Heart right ventricle (tissue), 16 donors: Measurements from ENCODE around the gene ASAP2. TPM values are rescaled to one million over a fixed set of nuclear protein-coding genes. Genes with fewer than 3 reads are reported as not detected.

Experiments used
- ATAC-seq, 8 donors: fragments of 200-7000 bp; cut with Tn5 transposase; one replicate each; pipeline ENCODE4 v1.9.1; 2020; ENCODE audit warnings: mild to moderate bottlenecking in 8 of 8, moderate library complexity in 8 of 8, moderate number of reproducible peaks in 1 of 8
- DNase-seq, 2 donors: peaks; one replicate each; pipeline ENCODE4 v3.0.0-alpha.2; 2020
- H3K27ac ChIP-seq, 10 donors: fragments of 200-600 bp; sonication (generic) in 2 of 10; one replicate each; pipeline versions ENCODE4 v1.5.0 to v1.8.0; 2020 to 2022; ENCODE audit warnings: mild to moderate bottlenecking in 3 of 10
- H3K27me3 ChIP-seq, 7 donors: fragments of 200-600 bp; one replicate each; pipeline ENCODE4 v1.8.0; 2021 to 2022; ENCODE audit warnings: mild to moderate bottlenecking in 2 of 7
- H3K36me3 ChIP-seq, 9 donors: fragments of 200-600 bp; sonication (generic) in 1 of 9; one replicate each; pipeline versions ENCODE4 v1.5.0 to v1.8.0; 2020 to 2022; ENCODE audit warnings: mild to moderate bottlenecking in 2 of 9
- H3K4me1 ChIP-seq, 9 donors: fragments of 200-600 bp; sonication (generic) in 1 of 9; one replicate each; pipeline versions ENCODE4 v1.5.0 to v1.8.0; 2020 to 2022; ENCODE audit warnings: mild to moderate bottlenecking in 4 of 9
- H3K4me3 ChIP-seq, 10 donors: fragments of 200-600 bp; sonication (generic) in 2 of 10; one replicate each; pipeline versions ENCODE4 v1.5.0 to v1.8.0; 2020 to 2022; ENCODE audit warnings: mild to moderate bottlenecking in 7 of 10, moderate library complexity in 2 of 10
- H3K9me3 ChIP-seq, 11 donors: fragments of 200-600 bp in 10 of 11; sonication (generic) in 2 of 11; one replicate each; pipeline versions ENCODE4 v1.5.0 to v1.8.0; 2013 to 2022; ENCODE audit warnings: mild to moderate bottlenecking in 2 of 11, control low read depth in 1 of 11, moderate library complexity in 1 of 11
- WGBS, 2 donors: extraction: QIAGEN DNeasy Blood & Tissue Kit; methylation state at CpG; one replicate each; pipeline ENCODE4 v1.1.7; 2013; ENCODE audit warnings: inconsistent platforms in 1 of 2; 5-methylcytosine and 5-hydroxymethylcytosine counted together
- intact Hi-C, 10 donors: fragments of 100-400 bp; cut with DNase I; formaldehyde crosslinking; loops; one replicate each; pipeline versions ENCODE4 v1.11.1 to v1.14.2; 2022
- polyA plus RNA-seq, 2 donors: library from polyadenylated mRNA; stranded (reverse); fragments of 200-250 nt; gene quantifications; one replicate each; pipeline ENCODE4 v1.2.3, GENCODE V29; 2013
- total RNA-seq, 10 donors: library from RNA; stranded (reverse); fragmentation: NEBNext Ultra II Directional in 3 of 10; extraction: Animal tissue kit (Norgen Biotek cat#: 25700) in 3 of 10; gene quantifications; one replicate each; pipeline versions ENCODE4 v1.2.1 to v1.2.4, GENCODE V29; 2021 to 2023
- TF ChIP-seq, protein P1 (sequence below), 9 donors: fragments of 200-600 bp; sonication (generic) in 2 of 9; IDR thresholded peaks; one replicate each; pipeline versions ENCODE4 v1.5.0 to v1.8.0; 2021 to 2022; ENCODE audit warnings: antibody characterized with exemption in 9 of 9, mild to moderate bottlenecking in 5 of 9, moderate library complexity in 1 of 9
- donor health status: Arrhythmogenic right ventricular cardiomyopathy.
- donor health status: ischemic (EF 13 %, LVEDD 7.1; RV severe dilation, severe dysfunction).
- donor health status: healthy with polysubstance abuse.
- donor health status: DM: no; HTN: yes; CAD: no.
- donor health status: DM: no; HTN: no; CAD: no.
- donor health status: ischemic (EF 25% LVEDD 6.9; RV normal size, moderate dysfunction).
- donor health status: ischemic (EF 25% LVEDD 5.7; RV mildly dilated, moderate dysfunction).
- donor health status: healthy.
- donor health status: DM: yes; HTN: yes; CAD: no.
- donor health status: Ischemic cardiomyopathy.
- donor health status: ischemic (EF 35%, LVEDD 5.7; RV mildly dilated, moderate dysfunction).
- donor health status: nonischemic (EF 11% LVEDD 7.7; RV severe dilation, severe dysfunction).
- donor health status: DM: yes; HTN: yes; CAD: no.
- donor health status: PGD.
- donor health status: ischemic (EF 29% LVEDD 5.4; RV normal size, mild dysfunction).
- donor health status: nonischemic (EF 23%, LVEDD 6.1; RV moderate dilation, normal function).

Gene ASAP2
- total and polyA plus RNA-seq, 12 donors: 5.4 to 17.3 (median 11.8) TPM

DNA sequence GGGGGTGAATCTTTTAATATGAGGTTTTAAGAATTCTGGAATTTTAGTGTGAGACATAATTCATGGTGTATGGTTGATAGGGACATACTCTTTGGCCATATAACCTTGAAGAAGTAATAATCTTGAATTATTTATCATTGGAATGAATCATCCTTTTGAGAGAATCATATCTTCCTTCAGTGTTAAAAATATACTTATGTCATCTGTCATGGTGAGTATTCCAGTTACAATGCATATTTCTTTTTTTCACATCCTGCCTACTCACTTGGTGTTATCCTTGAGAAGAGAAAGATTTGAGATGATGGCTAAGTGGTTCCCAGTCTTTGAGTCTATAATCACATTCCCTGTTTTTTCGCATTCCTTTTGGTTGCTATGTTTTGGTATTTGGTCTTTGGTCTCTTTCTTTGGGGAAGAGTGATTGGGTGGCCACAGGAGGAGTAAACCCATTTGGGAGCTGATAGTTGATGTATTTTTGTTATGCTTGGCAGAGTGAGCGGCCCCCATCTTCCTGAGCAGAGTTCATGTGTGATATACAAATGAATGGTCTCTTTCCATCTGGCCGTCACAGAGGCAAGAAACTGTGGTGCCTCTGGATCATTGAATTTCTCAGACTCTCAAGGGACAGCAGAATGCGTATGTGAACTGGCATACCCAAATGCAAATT is 21.6 kb downstream of the ASAP2 start:
- intact Hi-C loops: no loop called here
- 56 to 57% methylated on average over 4 of the region's 4 CpGs for WGBS, 2 donors
- peaks cover 0 to 13% (median 0%) of the 10 kb centered on the region in 7 donors for H3K27me3 ChIP-seq
- no peaks in the 10 kb centered on the region for H3K36me3 ChIP-seq
- peak overlapping the region in 8 of 10 donors; percentile 43 to 93 (median 64) for H3K27ac ChIP-seq
- DNase-seq (no peak), ATAC-seq (peak in 1 of 8 donors; percentile 11)
- TF ChIP-seq, protein P1, sequence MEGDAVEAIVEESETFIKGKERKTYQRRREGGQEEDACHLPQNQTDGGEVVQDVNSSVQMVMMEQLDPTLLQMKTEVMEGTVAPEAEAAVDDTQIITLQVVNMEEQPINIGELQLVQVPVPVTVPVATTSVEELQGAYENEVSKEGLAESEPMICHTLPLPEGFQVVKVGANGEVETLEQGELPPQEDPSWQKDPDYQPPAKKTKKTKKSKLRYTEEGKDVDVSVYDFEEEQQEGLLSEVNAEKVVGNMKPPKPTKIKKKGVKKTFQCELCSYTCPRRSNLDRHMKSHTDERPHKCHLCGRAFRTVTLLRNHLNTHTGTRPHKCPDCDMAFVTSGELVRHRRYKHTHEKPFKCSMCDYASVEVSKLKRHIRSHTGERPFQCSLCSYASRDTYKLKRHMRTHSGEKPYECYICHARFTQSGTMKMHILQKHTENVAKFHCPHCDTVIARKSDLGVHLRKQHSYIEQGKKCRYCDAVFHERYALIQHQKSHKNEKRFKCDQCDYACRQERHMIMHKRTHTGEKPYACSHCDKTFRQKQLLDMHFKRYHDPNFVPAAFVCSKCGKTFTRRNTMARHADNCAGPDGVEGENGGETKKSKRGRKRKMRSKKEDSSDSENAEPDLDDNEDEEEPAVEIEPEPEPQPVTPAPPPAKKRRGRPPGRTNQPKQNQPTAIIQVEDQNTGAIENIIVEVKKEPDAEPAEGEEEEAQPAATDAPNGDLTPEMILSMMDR (IDR thresholded peaks at IDR 0.05): no peak
- H3K4me1 ChIP-seq: peaks cover 38 to 100% (median 94%) of the 10 kb centered on the region in 9 donors
- H3K9me3 ChIP-seq: no peaks in the 10 kb centered on the region
- no peak overlapping the region for H3K4me3 ChIP-seq

DNA sequence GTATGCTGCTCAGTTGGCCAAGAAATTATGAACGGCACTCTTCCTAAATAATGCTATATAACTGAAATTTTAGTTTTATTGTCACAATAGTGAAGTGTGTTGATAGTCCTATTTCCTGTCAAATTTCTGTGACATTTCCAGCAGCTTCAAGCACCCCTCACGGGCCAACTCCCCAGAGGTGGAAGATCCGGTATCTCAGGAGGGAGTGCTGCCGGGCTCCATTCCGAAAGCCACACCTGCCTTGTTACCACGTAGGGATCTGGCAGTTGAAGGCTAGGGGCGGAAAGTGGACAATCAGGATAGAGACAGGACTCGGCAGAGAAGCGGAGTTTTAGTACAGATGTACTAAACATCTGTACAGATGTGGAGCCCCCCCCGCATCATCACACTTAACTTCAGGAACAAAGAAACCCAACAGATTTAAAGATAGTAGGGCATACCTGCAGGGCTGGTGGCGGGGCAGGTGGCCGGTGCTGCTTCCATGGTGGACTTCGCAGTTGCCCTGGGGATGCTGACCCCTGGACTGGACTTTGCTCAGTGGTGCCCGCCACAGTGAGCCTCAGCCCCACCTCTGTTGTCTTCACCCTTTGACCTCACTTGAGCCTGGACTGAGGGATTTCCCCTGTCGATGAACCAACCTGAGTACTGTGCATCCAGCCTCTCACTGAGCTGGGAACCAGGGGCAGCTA is 22.3 kb downstream of the ASAP2 start:
- DNase-seq (no peak), ATAC-seq (no peak)
- intact Hi-C loops: no loop called here
- 68 to 76% methylated on average over 15 of the region's 15 CpGs for WGBS, 2 donors
- TF ChIP-seq, protein P1 (IDR thresholded peaks at IDR 0.05): no peak
- Histone ChIP-seq H3K4me3 (no peak overlapping the region), H3K9me3 (no peaks in the 10 kb centered on the region), H3K27ac (peak overlapping the region in 9 of 10 donors; percentile 16 to 93 (median 61)), H3K4me1 (peaks cover 41 to 100% (median 96%) of the 10 kb centered on the region in 9 donors), H3K27me3 (peaks cover 0 to 13% (median 0%) of the 10 kb centered on the region in 7 donors), H3K36me3 (no peaks in the 10 kb centered on the region)

DNA sequence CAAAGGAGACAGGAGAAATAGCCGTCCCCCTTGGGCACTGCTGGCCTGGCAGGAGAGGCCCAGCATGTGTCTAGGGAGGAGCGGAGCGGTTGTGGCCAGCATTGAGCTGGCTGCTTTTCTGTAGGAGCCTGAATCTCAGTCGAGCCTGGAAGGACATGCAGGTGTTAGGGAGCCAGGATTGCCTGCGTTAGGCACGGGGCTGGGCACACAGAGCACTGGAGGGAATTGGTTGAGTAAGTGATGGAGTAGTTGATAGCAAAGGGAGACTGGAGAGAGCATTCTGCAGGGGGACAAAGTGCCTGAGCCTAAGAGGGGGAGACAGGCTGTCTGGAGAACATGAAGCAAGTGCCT is 22.8 kb downstream of the ASAP2 start:
- no peak for ATAC-seq
- Histone ChIP-seq H3K27me3 (peaks cover 0 to 13% (median 0%) of the 10 kb centered on the region in 7 donors), H3K4me3 (no peak overlapping the region), H3K9me3 (no peaks in the 10 kb centered on the region), H3K27ac (peak overlapping the region; percentile 5 to 93 (median 59)), H3K36me3 (no peaks in the 10 kb centered on the region), H3K4me1 (peaks cover 41 to 100% (median 96%) of the 10 kb centered on the region in 9 donors)
- TF ChIP-seq, protein P1 (IDR thresholded peaks at IDR 0.05): no peak
- 77 to 80% methylated on average over 6 of the region's 6 CpGs for WGBS, 2 donors
- DNase-seq: no peak
- intact Hi-C loops: no loop called here

DNA sequence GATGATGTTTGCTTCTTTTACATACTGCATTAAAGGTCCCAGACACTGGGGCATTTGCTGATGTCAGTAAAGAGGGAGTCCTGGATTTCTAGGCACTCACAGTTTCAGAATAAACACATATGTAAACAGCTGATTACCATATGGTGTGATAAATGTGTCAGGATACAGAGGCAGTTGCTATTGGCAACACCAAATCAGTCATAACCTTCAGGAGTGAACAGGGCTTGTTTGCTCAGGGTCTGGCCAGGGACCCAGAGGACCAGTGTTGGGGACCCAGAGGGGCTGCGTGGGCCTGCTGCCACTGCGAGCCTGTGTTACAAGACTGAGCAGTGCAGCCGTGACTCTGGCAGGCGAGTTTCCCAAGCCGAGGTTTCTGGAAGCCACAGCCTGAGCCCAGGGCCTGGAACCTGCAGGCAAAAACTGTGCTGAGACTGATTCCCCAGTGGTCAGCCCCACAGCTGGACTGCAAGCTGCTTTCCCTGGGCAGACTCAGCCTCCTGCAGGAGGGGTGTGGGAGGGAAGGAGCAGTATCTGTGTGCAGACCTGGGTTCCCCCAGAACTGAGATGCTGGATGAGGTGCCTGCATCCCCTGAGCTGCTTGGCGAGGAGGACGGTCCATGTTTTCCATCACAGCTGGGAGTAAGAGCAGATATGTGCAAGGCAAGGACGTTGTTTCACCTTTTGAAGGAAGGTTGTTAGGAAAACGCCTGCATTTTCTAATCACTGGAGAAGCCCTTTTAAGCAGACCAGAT is 23.6 kb downstream of the ASAP2 start:
- TF ChIP-seq, protein P1 (IDR thresholded peaks at IDR 0.05): no peak
- Histone ChIP-seq H3K4me3 (no peak overlapping the region), H3K27me3 (peaks cover 0 to 13% (median 0%) of the 10 kb centered on the region in 7 donors), H3K4me1 (peaks cover 49 to 100% (median 99%) of the 10 kb centered on the region in 9 donors), H3K36me3 (no peaks in the 10 kb centered on the region), H3K27ac (peak overlapping the region; percentile 5 to 93 (median 64)), H3K9me3 (no peaks in the 10 kb centered on the region)
- intact Hi-C loops: no loop called here
- peak; percentile 57 to 73 for DNase-seq
- ATAC-seq: peak; percentile 32 to 63 (median 38)
- WGBS, 2 donors: 55 to 58% methylated on average over 9 of the region's 9 CpGs
